OCI-LY7 (cell line): ENCODE results near the gene SNX27. TPM values are rescaled to one million over a fixed set of nuclear protein-coding genes. Genes with fewer than 3 reads are reported as not detected.
A peak's percentile ranks its signal among the peaks of the same experiment; 100 is the strongest.

Source experiments
- BruUV-seq: library from RNA; stranded (reverse); fragments of 400-500 nt; replicated peaks from 2 replicates; lab custom pipeline; 2021; lab: Mats Ljungman, UMichigan
- CTCF ChIA-PET: fragments of 300-600 bp; sonication (Branson Sonifier 250); formaldehyde crosslinking; loops from one replicate; lab custom pipeline; 2022; ENCODE audit warnings: antibody characterized with exemption; ENCODE audit not compliant: unreplicated experiment; lab: Charles Lee
- POLR2A ChIA-PET: fragments of 300-600 bp; sonication (Branson Sonifier 250); formaldehyde crosslinking; loops from one replicate; lab custom pipeline; 2022; ENCODE audit warnings: antibody characterized with exemption; lab: Charles Lee
- DNase-seq: peaks from one replicate; pipeline ENCODE4 v3.0.0-alpha.2; 2015; ENCODE audit warnings: low spot score
- H2AFZ ChIP-seq: fragments of 200-600 bp; sonication (generic), shearing (Covaris generic); 2 replicates; pipeline ENCODE4 v1.6.1; 2014; ENCODE audit warnings: mild to moderate bottlenecking, antibody characterized with exemption, low read length, moderate library complexity
- H3K27ac ChIP-seq: fragments of 200-600 bp; sonication (generic); 2 replicates; pipeline ENCODE4 v1.5.1; 2014; ENCODE audit warnings: mixed run types, low read depth, mild to moderate bottlenecking, moderate library complexity, low read length, inconsistent platforms; ENCODE audit not compliant: poor library complexity, severe bottlenecking
- H3K36me3 ChIP-seq: fragments of 200-600 bp; sonication (generic); 2 replicates; pipeline ENCODE4 v1.6.1; 2014; ENCODE audit warnings: mild to moderate bottlenecking, antibody characterized with exemption, low read length, moderate library complexity, mixed read lengths; ENCODE audit not compliant: insufficient read depth
- H3K4me1 ChIP-seq: fragments of 200-600 bp; sonication (generic); 2 replicates; pipeline ENCODE4 v1.5.1; 2014; ENCODE audit warnings: mild to moderate bottlenecking, low read length; ENCODE audit not compliant: insufficient read depth, poor library complexity, severe bottlenecking
- H3K4me2 ChIP-seq: fragments of 200-600 bp; sonication (generic); 2 replicates; pipeline ENCODE4 v1.6.1; 2014; ENCODE audit warnings: mild to moderate bottlenecking, low read length
- H3K4me3 ChIP-seq: fragments of 200-600 bp; sonication (generic); 2 replicates; pipeline ENCODE4 v1.5.1; 2014; ENCODE audit warnings: mild to moderate bottlenecking, low read depth, low read length; ENCODE audit not compliant: poor library complexity, severe bottlenecking
- H3K79me2 ChIP-seq: fragments of 200-600 bp; sonication (generic); 2 replicates; pipeline ENCODE4 v1.6.1; 2016; ENCODE audit warnings: low read depth, mild to moderate bottlenecking, low read length, moderate library complexity, mixed read lengths; ENCODE audit not compliant: insufficient read depth
- H3K9me2 ChIP-seq: fragments of 200-600 bp; sonication (generic); 2 replicates; pipeline ENCODE4 v1.6.1; 2016; ENCODE audit warnings: mild to moderate bottlenecking, low read length, mixed read lengths; ENCODE audit not compliant: insufficient read depth
- H3K9me3 ChIP-seq: fragments of 200-600 bp; sonication (generic); 2 replicates; pipeline ENCODE4 v1.6.1; 2014; ENCODE audit warnings: mild to moderate bottlenecking, mixed run types, low read length, mixed read lengths
- H4K20me1 ChIP-seq: fragments of 200-600 bp; sonication (generic); 2 replicates; pipeline ENCODE4 v1.6.1; 2014; ENCODE audit warnings: mild to moderate bottlenecking, antibody characterized with exemption, low read length, moderate library complexity, mixed read lengths; ENCODE audit not compliant: insufficient read depth
- CTCF ChIP-seq: fragments of 200-600 bp; sonication (generic); conservative IDR thresholded peaks from 2 replicates; pipeline ENCODE4 v1.5.1; 2014; ENCODE audit warnings: mild to moderate bottlenecking, antibody characterized with exemption, low read length, moderate library complexity, mixed read lengths
- EZH2phosphoT487 ChIP-seq: fragments of 200-600 bp; sonication (generic); IDR thresholded peaks from 2 replicates; pipeline ENCODE4 v1.6.1; 2018; ENCODE audit warnings: low read depth, borderline replicate concordance, mild to moderate bottlenecking, mixed run types, antibody characterized with exemption, low read length, moderate library complexity, mixed read lengths
- intact Hi-C: fragments of 100-400 bp; cut with micrococcal nuclease; formaldehyde crosslinking; loops from one replicate; pipeline ENCODE4 v1.10.0; 2022; ENCODE audit not compliant: unreplicated experiment
- total RNA-seq, 2 experiments: library from RNA; depleted of rRNA in 1 of 2; stranded (reverse); fragments of >200 nt in 1 of 2; shearing (Covaris generic) in 1 of 2; gene quantifications; 2 replicates each; pipeline ENCODE4 v1.2.3, GENCODE V29; 2014 to 2022

SNX27 gene
- total RNA-seq, 2 experiments from 2014 or later, result 16.4 to 32.0 TPM

- Histone ChIP-seq H3K36me3 (0 out of 2 replicates have a peak, but pooled peaks cover 8% of the 10 kb centered on the region), H3K27ac (no peak overlapping the region), H4K20me1 (no peaks in the 10 kb centered on the region), H3K4me2 (no peak overlapping the region), H3K4me1 (no peaks in the 10 kb centered on the region), H3K79me2 (no peaks in the 10 kb centered on the region), H3K9me2 (no peaks in the 10 kb centered on the region), H3K4me3 (no peak overlapping the region), H2AFZ (no peak overlapping the region), H3K9me3 (no peaks in the 10 kb centered on the region)
- ChIA-PET POLR2A (no interaction called here), CTCF (no interaction called here)
- no peak for DNase-seq
- TF ChIP-seq CTCF (no peak), EZH2phosphoT487 (no peak)
- no TSS peak for BruUV-seq
- intact Hi-C loops, result no loop called here
Observed at GRCh38 chr1:151705146-151705545, 93.3 kb downstream of the SNX27 start.

- BruUV-seq, result no TSS peak
- TF ChIP-seq EZH2phosphoT487, result no peak
- TF ChIP-seq CTCF, result 0 out of 2 replicates have a peak, but pooled peaks have one; percentile 17
- 0 out of 2 replicates have a peak, but pooled peaks cover 7% of the 10 kb centered on the region for H3K36me3 ChIP-seq
- ChIA-PET CTCF (no interaction called here), POLR2A (no interaction called here)
- H3K4me1 ChIP-seq, result no peaks in the 10 kb centered on the region
- no peak overlapping the region for H3K4me3 ChIP-seq
- H3K27ac ChIP-seq, result no peak overlapping the region
- H4K20me1 ChIP-seq, result no peaks in the 10 kb centered on the region
- no peaks in the 10 kb centered on the region for H3K79me2 ChIP-seq
- H2AFZ ChIP-seq, result no peak overlapping the region
- intact Hi-C loops, result no loop called here
- peak; percentile 34 for DNase-seq
- H3K9me3 ChIP-seq, result no peaks in the 10 kb centered on the region
- no peak overlapping the region for H3K4me2 ChIP-seq
- no peaks in the 10 kb centered on the region for H3K9me2 ChIP-seq
Observed at GRCh38 chr1:151705753-151706463, 94.1 kb downstream of the SNX27 start.
